Right lung (tissue), 5 donors: ENCODE data around the gene ETV3. TPM values are rescaled to one million over a fixed set of nuclear protein-coding genes. Genes with fewer than 3 reads are reported as not detected.

Experiments
- DNase-seq, 2 donors: peaks; one replicate each; pipeline ENCODE4 v3.0.0-alpha.2; 2013
- polyA plus RNA-seq, 5 donors: library from polyadenylated mRNA; unstranded; fragments of 120-200 nt; gene quantifications; one replicate each; pipeline versions ENCODE4 v1.2.1 to v1.2.3, GENCODE V29; 2013; ENCODE audit warnings: inconsistent platforms in 1 of 5, low replicate concordance in 1 of 5; ENCODE audit not compliant: insufficient read length in 5 of 5, insufficient read depth in 1 of 5

The ETV3 gene
- polyA plus RNA-seq, 5 donors: 21.0 to 27.8 (median 22.5) TPM

DNA sequence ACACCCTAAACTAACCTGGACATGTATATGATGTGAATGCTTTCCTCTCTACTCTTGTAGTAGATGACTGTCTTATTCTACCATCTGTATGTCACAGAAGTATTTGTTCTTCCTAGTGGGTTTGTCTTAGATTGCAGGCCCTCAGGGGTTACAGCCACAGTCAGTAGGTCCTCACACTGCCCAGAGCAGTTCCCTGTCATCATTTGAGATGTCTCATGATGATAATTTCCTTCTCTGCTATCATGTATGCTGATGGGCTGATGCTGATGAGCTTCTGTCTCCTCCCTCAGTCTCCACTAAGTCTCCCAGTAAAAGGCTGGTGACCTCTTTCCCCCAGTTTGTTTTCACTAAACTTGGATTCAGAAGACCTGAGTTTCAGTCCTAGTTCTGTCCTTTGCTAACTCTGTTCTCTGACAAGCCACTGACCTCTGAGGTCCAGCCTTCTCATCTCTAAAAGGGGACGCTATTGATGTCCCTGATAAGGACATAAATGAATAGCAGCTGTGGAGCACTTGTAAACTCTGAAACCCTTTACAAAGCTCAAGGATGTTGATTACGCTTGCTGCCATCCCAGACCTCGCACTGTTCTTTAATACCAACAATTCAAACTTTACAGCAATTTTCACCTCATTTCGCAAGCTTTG, 3.1 kb upstream of the ETV3 start:
- DNase-seq: no peak

DNA sequence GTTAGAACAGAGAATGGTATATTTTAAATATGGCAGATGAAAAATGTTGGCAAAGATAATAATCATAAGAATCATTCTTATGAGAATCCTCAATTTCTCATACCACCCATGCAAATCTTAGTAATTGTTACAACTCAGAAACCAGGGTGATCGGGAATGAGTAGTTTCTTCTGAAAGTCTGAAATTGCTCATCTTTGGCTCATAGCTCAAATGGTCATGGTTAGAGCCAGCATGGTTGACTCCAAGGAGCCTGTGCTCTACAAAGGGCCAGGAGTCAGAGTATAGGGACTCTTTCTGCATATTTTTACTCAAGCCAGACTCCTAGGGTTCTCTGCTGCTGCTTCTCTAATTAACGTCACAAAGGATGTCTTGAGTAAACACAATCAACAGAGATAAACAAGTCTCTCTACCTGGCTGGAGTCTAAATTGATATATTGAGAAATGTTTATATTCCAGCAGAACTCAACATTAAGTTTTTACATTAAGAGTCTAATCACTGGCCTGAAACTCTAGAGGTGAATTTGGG, 1.9 kb upstream of the ETV3 start:
- no peak for DNase-seq

DNA sequence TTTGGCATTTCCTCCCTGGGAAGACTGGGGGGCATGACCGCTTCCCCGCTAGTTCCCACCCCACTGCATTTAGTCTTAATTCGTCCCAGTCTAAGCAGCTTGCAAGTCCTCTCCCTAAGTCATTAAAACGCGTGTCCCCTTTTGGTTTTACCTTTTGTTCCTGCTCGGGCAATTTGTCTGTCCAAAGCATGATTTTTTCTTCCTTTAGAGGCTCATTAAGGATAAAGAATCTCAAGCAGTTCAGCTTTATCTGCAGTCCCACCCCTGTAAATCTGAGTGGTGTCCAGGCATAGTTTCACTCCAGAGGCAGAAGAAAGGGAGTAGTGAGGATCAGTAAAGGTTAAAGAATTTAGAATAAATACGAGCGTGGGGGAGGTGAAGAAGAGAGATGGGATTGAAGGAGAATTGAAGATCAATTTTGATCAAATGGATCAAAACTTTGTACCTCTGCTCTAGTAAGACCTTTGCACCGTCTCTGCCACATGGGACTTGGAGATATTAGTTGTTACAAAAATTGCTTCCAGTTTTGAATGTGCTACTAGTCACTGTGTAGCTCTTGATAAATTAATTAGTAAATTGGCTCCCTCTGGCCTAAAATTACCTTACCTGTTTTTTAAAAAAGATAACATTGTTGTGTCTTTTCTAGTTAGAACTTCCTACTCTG, 989 bp upstream of the ETV3 start:
- DNase-seq: no peak

DNA sequence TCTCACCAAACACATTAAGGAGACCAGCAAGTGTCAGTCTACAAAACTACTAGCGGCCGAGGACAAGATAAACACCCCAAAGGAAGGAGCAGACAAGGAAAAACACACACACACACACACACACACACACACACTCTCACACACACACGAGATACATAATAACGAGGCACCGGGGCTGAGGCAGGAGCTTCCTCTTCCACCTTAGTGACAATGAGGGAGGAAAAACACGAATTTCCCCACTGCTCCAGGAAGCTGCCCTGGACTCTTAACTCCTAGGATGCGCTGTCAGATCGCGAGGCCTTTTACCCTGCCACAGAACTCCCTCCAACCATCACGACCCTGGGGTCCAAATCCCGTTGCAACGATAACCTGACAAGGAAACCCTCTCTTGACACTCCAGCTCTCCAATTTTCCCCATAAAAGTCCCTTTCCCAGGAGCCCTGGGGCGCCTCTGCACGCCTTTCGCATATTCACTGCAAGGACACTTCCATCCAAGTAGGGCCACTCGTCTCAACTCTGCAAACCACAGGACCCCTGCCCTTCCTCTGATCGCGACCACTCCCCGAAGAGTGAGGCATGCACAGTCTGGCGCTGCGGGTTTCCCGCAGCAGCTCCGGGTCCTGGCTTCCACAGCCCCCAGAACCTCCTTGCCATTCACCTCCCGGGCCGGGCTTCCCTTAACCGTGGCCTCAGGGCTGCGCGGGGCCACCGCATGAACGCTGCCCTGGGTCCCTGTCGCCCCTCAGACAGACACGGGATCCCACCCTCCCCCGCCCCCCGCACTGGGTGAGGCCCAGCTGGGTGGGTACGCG, 581 bp downstream of the ETV3 start:
- DNase-seq: peak in 1 of 2 donors; percentile 61

DNA sequence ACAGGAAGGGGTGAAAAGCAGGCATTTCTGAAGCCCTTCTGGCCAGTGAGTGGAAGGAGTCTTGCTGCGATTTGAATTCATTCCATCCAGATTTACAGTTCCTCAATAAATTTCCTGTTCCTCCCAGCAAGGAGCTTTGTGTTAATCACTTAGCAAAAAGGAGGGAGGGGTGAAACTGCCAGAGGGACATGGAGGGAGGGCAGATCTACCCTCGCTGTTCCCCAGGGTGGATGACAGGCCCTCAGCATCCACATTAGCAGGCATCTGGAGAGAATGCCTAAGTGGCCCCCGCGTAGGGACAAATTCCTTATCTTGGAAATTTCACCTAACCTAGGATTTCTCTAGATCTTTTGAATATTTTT, 1.2 kb downstream of the ETV3 start:
- no peak for DNase-seq

DNA sequence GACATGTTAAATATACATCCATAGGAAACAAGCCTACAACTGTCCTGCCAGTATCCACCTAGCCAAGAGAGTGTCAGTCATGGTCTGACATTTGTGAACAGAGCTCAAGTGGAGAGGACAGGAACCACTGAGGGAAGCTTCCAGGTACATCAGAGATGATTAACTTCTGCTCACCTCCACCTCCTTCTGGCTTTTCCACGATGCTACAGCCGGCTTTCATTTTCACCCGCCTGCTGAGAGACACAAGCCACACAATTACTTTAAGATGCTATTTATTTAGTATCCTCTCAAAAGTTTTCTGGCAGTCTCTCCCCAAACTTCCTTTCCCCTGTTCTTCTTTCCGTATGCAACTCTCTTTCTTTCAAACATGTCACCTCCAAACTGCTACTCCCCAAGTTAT, 2.1 kb downstream of the ETV3 start:
- no peak for DNase-seq

DNA sequence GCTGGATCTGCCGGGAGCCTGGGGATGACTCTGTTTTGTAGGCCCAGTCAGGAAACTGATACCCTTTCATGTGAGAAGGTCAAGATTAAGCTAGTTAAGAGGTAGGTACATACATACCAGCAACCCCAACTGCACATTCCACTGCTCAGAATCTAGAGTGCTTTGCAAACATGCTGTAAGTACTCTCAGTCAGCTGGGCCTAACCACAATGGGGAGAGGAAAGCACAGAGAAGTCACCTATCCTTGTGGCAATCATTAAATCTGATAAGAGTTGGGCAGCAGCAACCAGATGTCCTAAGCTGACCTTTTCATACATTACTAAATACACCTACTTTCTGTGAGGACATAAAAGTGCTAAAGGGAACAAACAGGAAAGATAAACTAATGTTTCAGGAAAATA, 2.5 kb downstream of the ETV3 start:
- peak in 1 of 2 donors; percentile 42 for DNase-seq

DNA sequence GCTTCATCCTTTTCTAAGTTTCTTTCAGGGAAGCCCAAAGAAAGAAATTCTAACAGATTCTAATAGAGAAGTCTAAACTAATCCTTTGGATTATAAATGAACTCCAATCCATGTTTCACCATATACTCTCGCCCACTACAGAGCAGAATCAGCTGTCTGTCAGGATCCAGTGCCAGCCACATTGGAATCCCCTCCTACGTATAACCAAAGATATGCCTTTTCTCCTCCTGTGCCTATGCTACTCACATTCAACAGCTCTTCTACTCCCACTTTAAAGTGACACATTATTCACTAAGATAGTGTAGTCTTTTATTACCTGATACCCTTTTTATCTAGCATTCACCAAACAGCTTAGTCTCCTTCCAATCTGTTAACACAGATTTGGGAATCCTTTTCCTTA, 3.1 kb downstream of the ETV3 start:
- DNase-seq: no peak

DNA sequence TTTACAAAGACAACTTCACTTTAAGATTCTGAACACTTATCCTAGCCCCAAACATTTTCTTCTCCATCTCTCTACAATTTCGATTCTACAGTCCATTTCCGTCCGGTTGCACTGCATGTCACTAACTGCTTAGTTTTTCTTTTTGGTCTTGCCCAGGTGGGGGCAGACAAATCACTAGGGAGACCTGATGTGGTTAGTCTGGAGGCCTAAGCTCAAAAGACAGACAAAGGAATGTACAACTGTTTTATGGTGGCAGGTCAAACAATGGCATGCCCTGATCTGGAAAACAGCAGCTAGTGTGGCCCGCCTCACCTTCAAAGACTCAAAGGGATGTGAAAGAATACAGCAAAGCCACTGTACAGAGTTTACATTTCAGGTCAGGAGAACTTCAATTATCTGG, 3.8 kb downstream of the ETV3 start:
- no peak for DNase-seq

DNA sequence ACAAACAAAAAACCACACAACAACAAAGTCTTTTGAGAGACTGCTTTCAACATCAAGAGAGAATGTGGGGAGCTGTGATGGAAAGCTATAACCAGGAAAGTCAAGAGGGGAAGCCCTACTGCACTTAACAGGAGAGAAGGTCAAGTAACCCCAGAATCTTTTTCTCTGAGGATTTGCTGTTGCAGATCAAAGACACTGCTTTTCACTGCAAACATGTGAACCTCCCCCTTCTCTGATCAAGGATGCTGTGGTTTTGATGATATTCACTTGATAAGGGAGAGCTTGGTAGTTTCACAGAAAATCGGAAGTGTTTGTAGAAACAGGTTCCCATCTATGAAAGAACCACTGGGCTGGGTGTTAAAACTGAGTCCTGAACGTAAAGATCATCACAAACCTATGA, 4.8 kb downstream of the ETV3 start:
- DNase-seq: no peak

DNA sequence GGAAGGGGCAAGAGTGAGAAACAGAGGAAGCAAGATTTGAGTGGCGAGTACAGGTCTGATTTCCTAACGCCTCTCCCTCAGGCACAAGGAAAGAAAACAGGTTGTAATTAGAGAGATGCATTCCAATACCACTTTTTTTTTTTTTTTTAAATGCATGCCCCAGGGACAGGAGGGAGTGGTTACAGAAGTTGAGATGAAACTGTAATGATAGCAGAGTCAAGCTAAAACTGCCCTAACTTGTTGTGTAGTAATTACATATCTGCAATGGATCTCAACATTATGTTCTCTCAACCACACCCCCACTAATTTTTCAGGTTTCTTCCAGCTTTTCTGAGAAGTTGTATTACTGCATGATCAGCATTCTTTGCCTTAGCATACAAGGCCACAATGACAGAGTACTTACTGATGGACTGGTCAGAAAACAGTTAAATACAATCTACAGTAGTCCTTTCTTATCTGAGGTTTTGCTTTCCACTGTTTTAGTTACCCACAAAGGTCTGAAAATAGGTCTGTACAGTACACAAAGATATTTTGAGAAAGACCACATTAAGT, 5.5 kb downstream of the ETV3 start:
- DNase-seq: no peak

DNA sequence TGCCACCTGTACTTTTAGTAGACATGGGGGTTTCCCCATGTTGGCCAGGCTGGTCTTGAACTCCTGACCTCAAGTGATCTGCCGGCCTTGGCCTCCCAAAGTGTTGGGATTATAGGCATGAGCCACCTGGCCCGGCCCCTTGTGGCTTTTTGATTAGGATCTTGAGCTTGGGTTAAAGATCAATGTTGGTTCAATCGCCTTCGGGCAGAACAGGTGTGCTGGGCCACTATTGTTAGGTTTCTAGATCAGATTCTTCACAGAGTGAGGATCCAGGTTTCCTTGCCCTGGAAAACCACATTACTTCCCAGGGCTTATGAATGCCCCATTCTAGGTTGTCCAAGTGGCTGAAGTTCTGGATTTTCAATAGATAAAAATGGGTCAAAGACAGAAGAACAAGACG, 6.1 kb downstream of the ETV3 start:
- DNase-seq: no peak

DNA sequence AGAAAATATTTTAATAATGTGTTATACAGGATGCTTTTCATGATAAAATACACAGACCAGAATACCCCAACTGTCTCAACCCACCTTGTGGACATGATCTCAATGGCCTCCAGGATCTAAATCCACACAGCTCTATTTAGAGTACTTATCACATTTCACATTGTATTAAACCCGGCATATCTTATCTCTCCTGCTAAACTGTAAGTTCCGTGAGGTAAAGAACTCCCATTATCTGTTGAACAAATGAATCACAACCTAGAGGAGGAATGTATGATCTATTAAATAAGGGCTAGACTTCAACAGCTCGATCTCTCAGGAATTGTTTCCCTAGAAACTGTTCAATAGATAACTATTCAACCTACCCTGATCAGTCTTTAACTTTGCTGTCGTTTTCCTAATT, 6.9 kb downstream of the ETV3 start:
- no peak for DNase-seq

DNA sequence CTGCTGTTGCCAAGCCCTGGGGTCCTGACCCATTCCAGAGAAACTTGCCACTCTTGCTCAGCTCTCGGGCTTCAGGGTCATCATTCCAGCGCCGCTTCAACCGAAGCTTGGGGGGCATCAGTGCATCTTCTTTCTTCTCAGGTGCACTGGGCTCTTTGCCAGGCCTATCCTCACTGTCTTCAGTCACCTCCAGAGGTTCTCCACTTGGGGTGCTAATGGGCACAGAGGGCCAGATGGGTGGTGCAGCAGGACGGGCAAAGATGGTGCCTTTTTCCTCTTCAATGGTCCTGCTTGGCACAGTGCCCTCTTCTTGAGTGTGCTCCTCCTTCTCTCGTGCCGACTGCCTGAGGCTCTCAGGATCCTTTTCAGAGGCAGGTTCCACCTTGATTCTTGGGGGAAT, 13.3 kb downstream of the ETV3 start:
- DNase-seq: no peak

DNA sequence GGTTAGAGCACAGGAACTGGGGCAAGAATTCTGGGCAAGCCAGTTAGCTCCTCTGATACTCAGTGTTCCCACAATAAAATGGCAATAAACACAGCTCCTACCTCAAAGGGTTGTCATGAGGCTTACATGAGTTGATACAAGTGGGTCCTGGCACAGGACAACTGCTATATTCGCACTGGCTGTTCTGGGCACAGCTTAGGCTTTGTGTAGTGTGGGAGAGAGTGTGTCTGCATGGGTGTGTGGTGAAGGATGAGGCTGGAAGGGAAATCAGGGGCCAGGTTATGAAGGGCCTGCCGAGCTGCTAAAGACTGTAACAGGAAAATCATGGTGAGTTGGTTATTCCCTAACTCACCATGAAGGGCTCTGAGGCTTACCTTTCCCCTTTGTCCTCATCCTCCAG, 18.7 kb downstream of the ETV3 start:
- DNase-seq: no peak

DNA sequence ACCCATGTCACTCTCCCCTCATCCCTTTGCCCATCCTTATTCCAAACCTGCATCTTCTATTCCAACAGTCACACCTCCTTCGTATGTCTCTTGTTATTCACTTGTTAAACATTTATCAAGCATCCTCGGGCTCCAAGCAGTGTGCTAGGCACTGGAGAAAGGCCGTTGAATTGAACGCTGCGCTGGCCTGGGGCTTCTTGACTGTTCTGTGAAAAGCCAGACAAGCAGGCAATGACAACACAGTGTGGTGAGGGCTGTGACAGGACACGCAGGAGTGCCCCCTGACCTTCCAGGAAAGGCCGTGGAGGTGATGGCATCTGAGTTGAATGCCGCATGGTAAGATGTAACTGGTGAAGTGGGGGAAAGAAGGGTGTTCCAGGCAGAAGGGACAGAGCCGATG, 19.2 kb downstream of the ETV3 start:
- DNase-seq: no peak

DNA sequence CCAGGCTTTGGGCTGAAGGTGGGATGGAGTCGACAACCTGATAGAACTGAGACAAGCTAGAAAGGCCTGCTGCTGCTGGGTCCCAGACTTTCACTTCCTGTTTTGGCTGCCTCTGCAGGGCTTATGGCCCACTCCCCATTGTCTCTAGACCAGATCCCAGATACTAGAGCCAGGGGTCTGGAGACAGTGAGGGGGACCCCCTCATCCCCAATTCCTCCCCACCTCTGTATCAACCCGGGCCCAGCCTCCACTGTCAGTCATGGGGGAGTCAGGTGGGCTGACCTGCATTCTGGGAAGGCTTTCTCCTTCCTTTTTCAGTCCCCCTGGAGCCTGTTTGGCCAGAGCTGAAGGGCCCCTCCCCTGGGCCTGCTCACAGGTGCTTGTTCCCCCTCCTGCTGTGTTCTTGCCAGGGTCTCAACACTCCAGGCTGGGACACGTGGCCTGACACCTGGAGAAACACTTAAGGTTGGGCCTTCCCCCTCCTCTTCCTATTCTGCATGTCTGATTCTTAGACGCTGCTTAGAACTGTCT, 20.6 kb downstream of the ETV3 start:
- peak in 1 of 2 donors; percentile 16 for DNase-seq

DNA sequence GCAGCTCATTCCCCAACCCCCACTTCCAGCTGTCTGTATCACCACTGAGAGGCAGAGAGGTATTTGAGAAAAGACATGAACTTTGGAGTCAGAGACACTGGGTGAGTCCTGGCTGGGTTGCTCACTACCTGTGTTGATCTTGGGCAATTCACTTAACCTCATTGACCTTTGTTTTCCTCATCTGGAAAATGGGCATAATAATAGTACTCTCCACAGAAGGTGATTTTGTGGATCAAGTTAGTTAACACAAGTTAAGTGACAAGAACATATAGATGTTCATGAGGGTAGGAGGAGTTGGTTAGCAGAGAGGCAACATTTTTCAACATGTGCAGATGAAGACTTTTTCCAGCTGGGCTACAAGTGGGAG, 21.5 kb downstream of the ETV3 start:
- DNase-seq: no peak

DNA sequence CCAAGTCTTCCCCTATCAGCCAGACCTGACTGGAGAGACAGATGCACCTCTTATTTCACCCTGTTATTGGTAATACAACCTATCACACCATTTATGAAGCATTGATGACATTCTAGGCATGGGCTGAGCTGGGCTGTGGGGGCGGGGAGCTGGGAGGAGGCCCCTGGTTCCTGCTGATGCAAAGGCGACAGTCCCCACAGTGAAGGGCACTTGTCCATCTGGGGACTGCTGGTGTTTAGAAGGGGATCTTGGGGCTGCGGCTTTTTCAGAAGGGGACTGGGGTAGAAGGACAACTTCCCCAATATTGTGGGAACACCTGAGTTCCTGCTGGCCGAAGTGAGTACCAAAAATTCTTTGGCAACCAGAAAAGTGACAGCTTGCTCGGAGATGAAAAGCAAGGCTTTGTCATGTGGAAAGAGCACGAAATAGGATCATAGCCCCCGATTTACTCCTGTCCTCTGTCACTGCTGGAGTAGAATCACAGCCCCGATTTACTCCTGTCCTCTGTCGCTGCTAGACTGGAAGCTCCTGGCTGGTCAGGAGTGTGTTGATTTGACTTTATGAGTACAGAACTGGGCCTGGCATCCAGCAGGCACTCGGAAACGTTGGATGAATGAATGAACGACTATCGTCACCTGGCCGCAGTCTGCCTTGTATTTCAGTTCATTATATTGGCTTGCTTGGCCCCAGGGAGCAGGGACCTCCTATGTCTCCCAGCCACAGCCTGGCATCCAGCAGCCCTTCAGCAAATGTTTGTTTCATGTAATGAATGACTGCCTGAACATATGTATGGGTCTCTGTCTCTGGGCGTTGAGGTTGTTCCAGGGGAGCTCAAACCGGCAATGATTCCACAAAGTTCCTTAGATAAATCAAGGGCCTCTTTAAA, 22.1 kb downstream of the ETV3 start:
- DNase-seq: no peak

DNA sequence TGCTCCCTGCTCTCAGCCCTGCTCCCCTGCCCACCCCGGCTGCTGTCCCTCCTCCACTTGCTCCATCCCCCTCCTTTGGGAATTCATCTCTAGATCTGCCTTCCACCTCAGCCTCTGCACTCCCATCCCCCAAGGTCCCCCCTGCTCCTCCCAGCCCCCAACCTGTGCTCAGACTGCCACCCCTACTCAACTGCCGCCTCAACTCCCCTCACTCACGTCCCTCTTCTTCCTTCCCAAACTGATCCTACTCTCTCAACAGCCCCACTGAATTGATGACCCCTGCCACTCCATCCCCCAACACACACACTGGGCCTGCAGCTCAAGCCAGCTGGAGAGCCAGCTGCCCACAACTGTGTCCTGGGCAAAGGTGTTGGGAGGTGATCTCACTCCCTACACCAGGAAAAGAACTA, 22.8 kb downstream of the ETV3 start:
- DNase-seq: no peak
